Measurements from ENCODE around the gene DTX3.

The DTX3 gene

GRCh38 chr12:57626921-57627445 is 22.4 kb downstream of the DTX3 start:
- Mint-ChIP-seq H3K4me1 (peaks cover 8% of the 10 kb centered on the region), H3K27ac (no peak overlapping the region), H3K4me3 (peak overlapping the region in 1 of 3 experiments; percentile 27), H3K36me3 (ENCODE audit: low read depth) (peaks cover 6% of the 10 kb centered on the region), H3K9me3 (no peaks in the 10 kb centered on the region), H3K27me3 (ENCODE audit: low read depth) (peaks cover 100% of the 10 kb centered on the region)
- TF ChIP-seq CTCF (IDR thresholded peaks at IDR 0.05; ENCODE audit: unreplicated experiment in 3 of 3): no peak

- H3K4me3 Mint-ChIP-seq: peak overlapping the region in 1 of 3 experiments; percentile 53
- peak in 1 of 3 experiments; percentile 11 for TF ChIP-seq CTCF (IDR thresholded peaks at IDR 0.05; ENCODE audit: unreplicated experiment in 3 of 3)
- H3K9me3 Mint-ChIP-seq: no peaks in the 10 kb centered on the region
- peaks cover 4% of the 10 kb centered on the region for H3K36me3 Mint-ChIP-seq (ENCODE audit: low read depth)
- no peak overlapping the region for H3K27ac Mint-ChIP-seq
- peaks cover 98% of the 10 kb centered on the region for H3K27me3 Mint-ChIP-seq (ENCODE audit: low read depth)
- H3K4me1 Mint-ChIP-seq: peaks cover 5% of the 10 kb centered on the region
These were observed 23.1 kb downstream of the DTX3 start for GRCh38 chr12:57627501-57628279.

- H3K9me3 Mint-ChIP-seq: no peaks in the 10 kb centered on the region
- peaks cover 97% of the 10 kb centered on the region for H3K27me3 Mint-ChIP-seq (ENCODE audit: low read depth)
- no peak for TF ChIP-seq CTCF (IDR thresholded peaks at IDR 0.05; ENCODE audit: unreplicated experiment in 3 of 3)
- peaks cover 5% of the 10 kb centered on the region for H3K4me1 Mint-ChIP-seq
- H3K36me3 Mint-ChIP-seq (ENCODE audit: low read depth): peaks cover 4% of the 10 kb centered on the region
- no peak overlapping the region for H3K4me3 Mint-ChIP-seq
- H3K27ac Mint-ChIP-seq: no peak overlapping the region
These were observed 23.9 kb downstream of the DTX3 start for GRCh38 chr12:57628280-57629191.

GRCh38 chr12:57629897-57630471 is 25.4 kb downstream of the DTX3 start:
- H3K36me3 Mint-ChIP-seq (ENCODE audit: low read depth): peaks cover 4% of the 10 kb centered on the region
- peaks cover 5% of the 10 kb centered on the region for H3K4me1 Mint-ChIP-seq
- H3K27me3 Mint-ChIP-seq (ENCODE audit: low read depth): peaks cover 95% of the 10 kb centered on the region
- H3K4me3 Mint-ChIP-seq: no peak overlapping the region
- TF ChIP-seq CTCF (IDR thresholded peaks at IDR 0.05; ENCODE audit: unreplicated experiment in 3 of 3): no peak
- no peaks in the 10 kb centered on the region for H3K9me3 Mint-ChIP-seq
- no peak overlapping the region for H3K27ac Mint-ChIP-seq

GRCh38 chr12:57630891-57631433 is 26.3 kb downstream of the DTX3 start:
- peak overlapping the region in 2 of 3 experiments; percentile 26 to 68 for H3K4me3 Mint-ChIP-seq
- H3K9me3 Mint-ChIP-seq: no peaks in the 10 kb centered on the region
- peaks cover 5% of the 10 kb centered on the region for H3K4me1 Mint-ChIP-seq
- H3K27me3 Mint-ChIP-seq (ENCODE audit: low read depth): peaks cover 94% of the 10 kb centered on the region
- H3K27ac Mint-ChIP-seq: no peak overlapping the region
- no peak for TF ChIP-seq CTCF (IDR thresholded peaks at IDR 0.05; ENCODE audit: unreplicated experiment in 3 of 3)
- H3K36me3 Mint-ChIP-seq (ENCODE audit: low read depth): peaks cover 2% of the 10 kb centered on the region

Data from nephron (organoid).